ENCODE results near the gene TSEN2. TPM values are rescaled to one million over a fixed set of nuclear protein-coding genes. Genes with fewer than 3 reads are reported as not detected.

TSEN2 gene
- total RNA-seq, 3 donors from 2014 or later (not counting 1 experiment from before 2014, with no cell fraction given), result 4.1 to 11.4 (median 5.7) TPM

DNA sequence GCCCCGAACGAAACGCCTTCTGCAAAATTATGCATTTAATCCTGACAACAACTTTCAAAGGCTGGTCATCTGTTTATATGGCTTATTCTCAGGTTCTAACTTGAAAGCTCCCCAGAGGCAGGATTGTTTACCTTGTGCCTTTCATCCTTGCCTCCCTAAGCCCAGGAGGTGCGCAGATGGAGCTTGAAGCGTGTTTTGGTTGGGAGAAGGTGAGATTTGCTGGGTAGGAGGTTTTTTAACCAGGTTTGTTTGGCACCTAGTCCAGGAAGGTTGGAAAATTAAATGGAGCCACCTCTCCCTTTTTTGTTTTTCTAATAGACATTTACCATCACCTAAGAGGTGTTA is 675 bp downstream of the TSEN2 start:
- peaks cover 18% of the 10 kb centered on the region for H3K4me1 ChIP-seq (ENCODE audit: control insufficient read depth, insufficient read depth, low read length)
- Mint-ChIP-seq H3K9me3 (no peaks in the 10 kb centered on the region), H3K36me3 (no peaks in the 10 kb centered on the region), H3K27me3 (ENCODE audit: low read depth in 2 of 2) (no peaks in the 10 kb centered on the region), H3K4me1 (peaks cover 27 to 29% of the 10 kb centered on the region in 2 donors), H3K4me3 (peak overlapping the region; percentile 94), H3K27ac (peak overlapping the region; percentile 93 to 94)
- H3K27me3 ChIP-seq (ENCODE audit: control insufficient read depth, insufficient read depth, low read length), result no peaks in the 10 kb centered on the region
- 6% methylated on average over 5 of the region's 5 CpGs for WGBS (ENCODE audit: insufficient coverage)
- peak overlapping the region; percentile 85 for H3K4me3 ChIP-seq (ENCODE audit: low read length)
- DNase-seq (no peak), ATAC-seq (no peak)
- peak overlapping the region; percentile 68 for H3K27ac ChIP-seq (ENCODE audit: low read length)
- intact Hi-C loops (cut with micrococcal nuclease), result loop anchor here (1.0 kb wide), 1 partner anchor 72 kb away; the partner anchor contains the start of gene MKRN2
- TF ChIP-seq, protein P1, sequence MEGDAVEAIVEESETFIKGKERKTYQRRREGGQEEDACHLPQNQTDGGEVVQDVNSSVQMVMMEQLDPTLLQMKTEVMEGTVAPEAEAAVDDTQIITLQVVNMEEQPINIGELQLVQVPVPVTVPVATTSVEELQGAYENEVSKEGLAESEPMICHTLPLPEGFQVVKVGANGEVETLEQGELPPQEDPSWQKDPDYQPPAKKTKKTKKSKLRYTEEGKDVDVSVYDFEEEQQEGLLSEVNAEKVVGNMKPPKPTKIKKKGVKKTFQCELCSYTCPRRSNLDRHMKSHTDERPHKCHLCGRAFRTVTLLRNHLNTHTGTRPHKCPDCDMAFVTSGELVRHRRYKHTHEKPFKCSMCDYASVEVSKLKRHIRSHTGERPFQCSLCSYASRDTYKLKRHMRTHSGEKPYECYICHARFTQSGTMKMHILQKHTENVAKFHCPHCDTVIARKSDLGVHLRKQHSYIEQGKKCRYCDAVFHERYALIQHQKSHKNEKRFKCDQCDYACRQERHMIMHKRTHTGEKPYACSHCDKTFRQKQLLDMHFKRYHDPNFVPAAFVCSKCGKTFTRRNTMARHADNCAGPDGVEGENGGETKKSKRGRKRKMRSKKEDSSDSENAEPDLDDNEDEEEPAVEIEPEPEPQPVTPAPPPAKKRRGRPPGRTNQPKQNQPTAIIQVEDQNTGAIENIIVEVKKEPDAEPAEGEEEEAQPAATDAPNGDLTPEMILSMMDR (IDR thresholded peaks at IDR 0.05), result no peak
- no peaks in the 10 kb centered on the region for H3K36me3 ChIP-seq (ENCODE audit: control insufficient read depth, insufficient read depth, low read length)
- H3K9me3 ChIP-seq (ENCODE audit: control insufficient read depth, insufficient read depth, low read length), result no peaks in the 10 kb centered on the region

DNA sequence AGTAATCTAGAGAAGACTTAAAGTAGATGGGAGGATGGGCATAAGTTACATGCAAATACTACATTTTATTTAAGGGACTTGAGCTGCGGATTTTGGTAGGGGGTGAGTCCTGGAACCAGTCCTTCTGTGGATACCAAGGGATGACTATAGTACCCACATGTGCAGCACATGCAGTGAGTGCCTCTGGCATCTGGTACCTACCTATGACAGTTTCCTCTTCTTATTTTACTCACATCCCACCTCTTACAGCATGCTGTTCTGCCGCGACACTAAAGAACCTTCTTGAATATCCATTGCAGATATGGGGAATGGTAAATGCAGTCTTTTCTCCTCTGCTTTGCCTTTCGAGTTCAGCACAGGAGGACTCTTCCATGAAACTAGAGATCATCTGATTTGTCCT is 1.7 kb downstream of the TSEN2 start:
- Histone ChIP-seq H3K4me1 (ENCODE audit: control insufficient read depth, insufficient read depth, low read length) (peaks cover 18% of the 10 kb centered on the region), H3K27ac (ENCODE audit: low read length) (no peak overlapping the region), H3K9me3 (ENCODE audit: control insufficient read depth, insufficient read depth, low read length) (no peaks in the 10 kb centered on the region), H3K4me3 (ENCODE audit: low read length) (no peak overlapping the region), H3K27me3 (ENCODE audit: control insufficient read depth, insufficient read depth, low read length) (no peaks in the 10 kb centered on the region), H3K36me3 (ENCODE audit: control insufficient read depth, insufficient read depth, low read length) (no peaks in the 10 kb centered on the region)
- TF ChIP-seq, protein P1 (IDR thresholded peaks at IDR 0.05), result no peak
- ATAC-seq (no peak), DNase-seq (no peak)
- Mint-ChIP-seq H3K36me3 (no peaks in the 10 kb centered on the region), H3K4me3 (peak overlapping the region; percentile 72), H3K9me3 (no peaks in the 10 kb centered on the region), H3K27me3 (ENCODE audit: low read depth in 2 of 2) (no peaks in the 10 kb centered on the region), H3K27ac (no peak overlapping the region), H3K4me1 (peaks cover 27 to 29% of the 10 kb centered on the region in 2 donors)
- 98% methylated on average over 4 of the region's 4 CpGs for WGBS (ENCODE audit: insufficient coverage)
- intact Hi-C loops (cut with micrococcal nuclease), result no loop called here

DNA sequence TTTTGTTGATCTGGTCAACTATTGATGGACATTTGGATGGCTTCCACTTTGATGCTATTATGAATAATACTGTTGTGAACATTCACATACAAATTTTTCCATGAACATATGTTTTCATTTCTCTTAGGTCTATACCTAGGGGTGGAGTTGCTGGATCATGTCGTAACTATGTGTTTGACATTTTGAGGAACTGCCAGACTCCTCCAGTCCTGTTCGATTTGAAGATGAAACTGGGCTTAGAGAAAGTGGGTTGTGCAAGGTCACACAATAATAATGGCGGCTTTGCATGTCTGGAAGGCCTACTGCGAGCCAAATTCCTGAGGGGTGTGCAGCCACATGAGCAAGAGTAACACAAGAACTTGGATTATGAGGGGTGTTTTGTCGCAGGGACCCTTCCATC is 2.6 kb downstream of the TSEN2 start:
- no peaks in the 10 kb centered on the region for H3K36me3 ChIP-seq (ENCODE audit: control insufficient read depth, insufficient read depth, low read length)
- WGBS (ENCODE audit: insufficient coverage), result 80% methylated on average over 4 of the region's 5 CpGs
- H3K4me1 ChIP-seq (ENCODE audit: control insufficient read depth, insufficient read depth, low read length), result peaks cover 18% of the 10 kb centered on the region
- H3K36me3 Mint-ChIP-seq, result no peaks in the 10 kb centered on the region
- no peak overlapping the region for H3K27ac Mint-ChIP-seq
- H3K4me3 Mint-ChIP-seq, result peak overlapping the region; percentile 72
- H3K27me3 ChIP-seq (ENCODE audit: control insufficient read depth, insufficient read depth, low read length), result no peaks in the 10 kb centered on the region
- H3K9me3 ChIP-seq (ENCODE audit: control insufficient read depth, insufficient read depth, low read length), result no peaks in the 10 kb centered on the region
- H3K9me3 Mint-ChIP-seq, result no peaks in the 10 kb centered on the region
- TF ChIP-seq, protein P1 (IDR thresholded peaks at IDR 0.05), result no peak
- no peak for ATAC-seq
- peaks cover 27 to 29% of the 10 kb centered on the region in 2 donors for H3K4me1 Mint-ChIP-seq
- H3K4me3 ChIP-seq (ENCODE audit: low read length), result no peak overlapping the region
- intact Hi-C loops (cut with micrococcal nuclease), result no loop called here
- DNase-seq, result no peak
- H3K27me3 Mint-ChIP-seq (ENCODE audit: low read depth in 2 of 2), result no peaks in the 10 kb centered on the region
- H3K27ac ChIP-seq (ENCODE audit: low read length), result no peak overlapping the region

DNA sequence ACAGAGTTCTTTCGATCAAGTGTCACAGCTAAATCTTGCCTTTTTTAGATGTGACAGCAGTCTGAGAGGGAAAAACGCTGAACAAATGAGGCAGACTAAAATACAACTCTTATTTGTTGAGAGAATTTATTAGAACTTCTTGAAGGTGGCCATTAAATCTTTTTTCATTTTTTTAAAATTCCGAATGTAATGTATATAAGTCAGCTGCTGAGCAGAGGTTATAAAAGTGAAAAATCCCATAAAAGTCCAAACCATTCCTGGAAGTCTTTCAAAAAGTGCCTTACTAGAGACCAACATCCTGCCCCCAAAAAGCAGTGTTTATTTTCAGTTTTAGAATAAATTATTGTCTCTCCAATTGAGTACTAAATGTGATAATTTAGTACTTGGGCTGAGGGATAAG is 3.1 kb downstream of the TSEN2 start:
- no peak overlapping the region for H3K27ac ChIP-seq (ENCODE audit: low read length)
- intact Hi-C loops (cut with micrococcal nuclease), result no loop called here
- 90% methylated on average over 2 of the region's 3 CpGs for WGBS (ENCODE audit: insufficient coverage)

More for the DNA sequence above, 3.1 kb downstream of the TSEN2 start:
- H3K27me3 ChIP-seq (ENCODE audit: control insufficient read depth, insufficient read depth, low read length), result no peaks in the 10 kb centered on the region
- no peaks in the 10 kb centered on the region for H3K27me3 Mint-ChIP-seq (ENCODE audit: low read depth in 2 of 2)
- no peaks in the 10 kb centered on the region for H3K9me3 Mint-ChIP-seq
- H3K4me3 ChIP-seq (ENCODE audit: low read length), result no peak overlapping the region
- no peaks in the 10 kb centered on the region for H3K36me3 ChIP-seq (ENCODE audit: control insufficient read depth, insufficient read depth, low read length)
- ATAC-seq, result no peak
- H3K27ac Mint-ChIP-seq, result no peak overlapping the region
- no peak for DNase-seq
- peaks cover 18% of the 10 kb centered on the region for H3K4me1 ChIP-seq (ENCODE audit: control insufficient read depth, insufficient read depth, low read length)
- peaks cover 27 to 29% of the 10 kb centered on the region in 2 donors for H3K4me1 Mint-ChIP-seq
- H3K4me3 Mint-ChIP-seq, result no peak overlapping the region
- TF ChIP-seq, protein P1 (IDR thresholded peaks at IDR 0.05), result no peak
- H3K9me3 ChIP-seq (ENCODE audit: control insufficient read depth, insufficient read depth, low read length), result no peaks in the 10 kb centered on the region
- H3K36me3 Mint-ChIP-seq, result no peaks in the 10 kb centered on the region

Measured in natural killer cell (primary cell).